Muscle of arm (tissue), 12 donors: ENCODE measurements around the gene CFAP141. TPM values are rescaled to one million over a fixed set of nuclear protein-coding genes. Genes with fewer than 3 reads are reported as not detected.
A peak's percentile ranks its signal among the peaks of the same experiment; 100 is the strongest.
"Not testable (repeated sequence)": the region's sequence is repeated elsewhere in the genome, so short reads cannot be mapped to it uniquely, and the experiment has no call there.

Source experiments
- DNase-seq: peaks from one replicate; pipeline ENCODE4 v3.0.0-alpha.2; 2013
- polyA plus RNA-seq, 12 donors: library from polyadenylated mRNA; unstranded; fragments of 120-200 nt; gene quantifications; one replicate each; pipeline ENCODE4 v1.2.1, GENCODE V29; 2013; ENCODE audit not compliant: insufficient read length in 12 of 12

Gene CFAP141
- polyA plus RNA-seq, 12 donors = not detected

- no peak for DNase-seq
These were observed 2.7 kb upstream of the CFAP141 start for GRCh38 chr1:154208677-154209388.

GRCh38 chr1:154207262-154207661 lies 1.1 kb upstream of the CFAP141 start:
- DNase-seq = no peak

GRCh38 chr1:154205778-154206177 lies 355 bp downstream of the CFAP141 start:
- DNase-seq = not testable (repeated sequence)

GRCh38 chr1:154199563-154199879 lies 6.6 kb downstream of the CFAP141 start:
- no peak for DNase-seq

- DNase-seq = peak; percentile 68
These were observed 7.2 kb downstream of the CFAP141 start for GRCh38 chr1:154198756-154199562.

- DNase-seq = no peak
These were observed 12.3 kb downstream of the CFAP141 start for GRCh38 chr1:154193821-154194220.

- DNase-seq = no peak
These were observed 13.7 kb downstream of the CFAP141 start for GRCh38 chr1:154192476-154192875.

GRCh38 chr1:154191990-154192461 lies 14.1 kb downstream of the CFAP141 start, which contains the start of gene TPM3:
TPM3 (minus strand) TSS chr1:154192100; CDS start chr1:154192018, 82 bp downstream.
- DNase-seq = no peak

GRCh38 chr1:154190550-154190949 lies 15.6 kb downstream of the CFAP141 start:
- DNase-seq = no peak

GRCh38 chr1:154186852-154187501 lies 19.2 kb downstream of the CFAP141 start:
- DNase-seq = no peak

- no peak for DNase-seq
These were observed 20.0 kb downstream of the CFAP141 start for GRCh38 chr1:154186177-154186576.

- peak; percentile 94 for DNase-seq
These were observed 22.9 kb downstream of the CFAP141 start for GRCh38 chr1:154183046-154183915.

- peak; percentile 61 for DNase-seq
These were observed 23.6 kb downstream of the CFAP141 start for GRCh38 chr1:154182344-154183045.

GRCh38 chr1:154181944-154182343 lies 24.2 kb downstream of the CFAP141 start:
- no peak for DNase-seq

GRCh38 chr1:154179946-154180687 lies 26.0 kb downstream of the CFAP141 start:
- no peak for DNase-seq

GRCh38 chr1:154178911-154179811 lies 27.0 kb downstream of the CFAP141 start:
- DNase-seq = no peak

GRCh38 chr1:154178013-154178412 lies 28.1 kb downstream of the CFAP141 start:
- DNase-seq = no peak

GRCh38 chr1:154176337-154176736 lies 29.8 kb downstream of the CFAP141 start:
- DNase-seq = peak; percentile 50

- DNase-seq = no peak
These were observed 31.5 kb downstream of the CFAP141 start for GRCh38 chr1:154174654-154175053.
